Type B pancreatic cell (in vitro differentiated cells): Measurements from ENCODE around the gene MAN2B2. TPM values are rescaled to one million over a fixed set of nuclear protein-coding genes. Genes with fewer than 3 reads are reported as not detected.

Source experiments
- DNase-seq: peaks from one replicate; pipeline ENCODE4 v3.0.0; 2021; ENCODE audit warnings: mixed read lengths; ENCODE audit not compliant: unreplicated experiment; ENCODE audit errors: extremely low spot score
- H3K27ac Mint-ChIP-seq: 2 replicates; pipeline ENCODE4 v1.8.0; 2021; ENCODE audit warnings: mild to moderate bottlenecking, mixed read lengths
- H3K27me3 Mint-ChIP-seq: 2 replicates; pipeline ENCODE4 v1.8.0; 2021; ENCODE audit warnings: mixed read lengths
- H3K36me3 Mint-ChIP-seq: 2 replicates; pipeline ENCODE4 v1.8.0; 2021; ENCODE audit warnings: mixed read lengths
- H3K4me1 Mint-ChIP-seq: one replicate; pipeline ENCODE4 v1.8.0; 2021; ENCODE audit warnings: mixed read lengths; ENCODE audit not compliant: unreplicated experiment
- H3K4me3 Mint-ChIP-seq: 2 replicates; pipeline ENCODE4 v1.8.0; 2021; ENCODE audit warnings: mild to moderate bottlenecking, mixed read lengths
- H3K9me3 Mint-ChIP-seq: 2 replicates; pipeline ENCODE4 v1.8.0; 2021; ENCODE audit warnings: mixed read lengths
- total RNA-seq: library from RNA; stranded (reverse); gene quantifications from 2 replicates; pipeline ENCODE4 v1.2.1, GENCODE V29; 2021; ENCODE audit warnings: low replicate concordance
- TF ChIP-seq, protein P1 (sequence below): fragments of 200-600 bp; sonication (generic); conservative IDR thresholded peaks from 2 replicates; pipeline ENCODE4 v1.5.0; 2021; ENCODE audit warnings: antibody characterized with exemption, mild to moderate bottlenecking

The MAN2B2 gene
- total RNA-seq, 1 donor from 2014 or later: 17.4 TPM

GRCh38 chr4:6538111-6538510, 36.9 kb upstream of the MAN2B2 start:
- Mint-ChIP-seq H3K4me3 (no peak overlapping the region), H3K9me3 (no peaks in the 10 kb centered on the region), H3K36me3 (no peaks in the 10 kb centered on the region), H3K27ac (no peak overlapping the region), H3K4me1 (no peaks in the 10 kb centered on the region), H3K27me3 (peaks cover 27% of the 10 kb centered on the region)
- TF ChIP-seq, protein P1, sequence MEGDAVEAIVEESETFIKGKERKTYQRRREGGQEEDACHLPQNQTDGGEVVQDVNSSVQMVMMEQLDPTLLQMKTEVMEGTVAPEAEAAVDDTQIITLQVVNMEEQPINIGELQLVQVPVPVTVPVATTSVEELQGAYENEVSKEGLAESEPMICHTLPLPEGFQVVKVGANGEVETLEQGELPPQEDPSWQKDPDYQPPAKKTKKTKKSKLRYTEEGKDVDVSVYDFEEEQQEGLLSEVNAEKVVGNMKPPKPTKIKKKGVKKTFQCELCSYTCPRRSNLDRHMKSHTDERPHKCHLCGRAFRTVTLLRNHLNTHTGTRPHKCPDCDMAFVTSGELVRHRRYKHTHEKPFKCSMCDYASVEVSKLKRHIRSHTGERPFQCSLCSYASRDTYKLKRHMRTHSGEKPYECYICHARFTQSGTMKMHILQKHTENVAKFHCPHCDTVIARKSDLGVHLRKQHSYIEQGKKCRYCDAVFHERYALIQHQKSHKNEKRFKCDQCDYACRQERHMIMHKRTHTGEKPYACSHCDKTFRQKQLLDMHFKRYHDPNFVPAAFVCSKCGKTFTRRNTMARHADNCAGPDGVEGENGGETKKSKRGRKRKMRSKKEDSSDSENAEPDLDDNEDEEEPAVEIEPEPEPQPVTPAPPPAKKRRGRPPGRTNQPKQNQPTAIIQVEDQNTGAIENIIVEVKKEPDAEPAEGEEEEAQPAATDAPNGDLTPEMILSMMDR: no peak
- DNase-seq: no peak

DNA sequence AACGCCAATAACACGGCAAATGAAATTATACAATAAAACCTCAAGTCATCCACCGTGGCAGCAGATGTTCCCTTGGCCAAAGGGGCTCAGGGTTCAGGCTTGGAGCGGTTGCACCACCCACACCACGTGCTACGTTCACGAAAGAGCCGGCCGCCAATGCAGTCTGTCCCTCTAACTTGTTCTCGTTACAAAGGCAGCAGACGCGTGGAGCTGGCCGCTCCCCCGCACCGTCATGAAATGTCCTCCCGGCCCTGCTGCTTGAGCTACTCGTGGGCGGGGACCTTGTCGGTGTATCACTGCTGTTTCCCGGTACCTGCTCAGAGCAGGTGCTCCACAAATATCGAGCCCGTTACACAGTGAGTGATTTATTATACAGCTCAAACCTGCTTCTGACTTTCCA, 36.4 kb upstream of the MAN2B2 start:
- TF ChIP-seq, protein P1: no peak
- Mint-ChIP-seq H3K4me3 (no peak overlapping the region), H3K9me3 (no peaks in the 10 kb centered on the region), H3K27ac (no peak overlapping the region), H3K36me3 (no peaks in the 10 kb centered on the region), H3K27me3 (peaks cover 24% of the 10 kb centered on the region), H3K4me1 (no peaks in the 10 kb centered on the region)
- no peak for DNase-seq

DNA sequence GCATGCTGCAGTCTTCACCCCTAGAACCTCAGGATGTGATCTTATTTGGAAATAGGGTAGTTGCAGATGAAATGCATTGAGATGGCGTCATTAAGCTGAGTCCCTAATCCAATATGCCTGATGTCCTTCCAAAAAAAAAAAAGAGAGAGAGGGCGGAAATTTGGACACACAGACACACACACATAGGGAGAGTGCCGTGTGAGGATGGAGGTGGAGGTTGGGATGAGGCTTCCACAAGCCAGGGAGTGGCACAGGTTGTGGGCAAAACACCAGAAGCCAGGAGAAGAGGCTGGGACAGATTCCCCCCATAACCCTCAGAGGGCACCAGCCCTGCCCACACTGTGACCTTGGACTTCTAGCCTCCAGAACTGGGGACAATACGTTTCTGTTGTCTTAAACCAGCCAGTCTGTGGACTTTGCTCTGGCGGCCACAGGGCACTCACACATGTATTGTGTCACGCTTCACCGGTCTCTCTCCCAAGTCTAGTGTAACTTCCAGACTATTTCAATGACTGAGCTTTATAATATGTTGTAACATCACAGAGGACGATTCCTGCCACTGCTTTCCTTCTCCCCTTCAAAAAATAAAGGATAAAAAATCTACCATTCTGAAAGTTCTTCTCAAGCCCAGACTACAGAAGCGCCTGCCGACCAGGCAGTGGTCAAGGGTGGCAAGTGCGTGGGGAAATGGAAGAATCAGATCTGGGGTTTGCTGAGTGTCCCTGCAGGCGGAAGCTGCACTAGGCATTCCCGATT, 35.8 kb upstream of the MAN2B2 start:
- Mint-ChIP-seq H3K27ac (no peak overlapping the region), H3K9me3 (no peaks in the 10 kb centered on the region), H3K4me1 (no peaks in the 10 kb centered on the region), H3K27me3 (peaks cover 24% of the 10 kb centered on the region), H3K4me3 (no peak overlapping the region), H3K36me3 (no peaks in the 10 kb centered on the region)
- DNase-seq: no peak
- TF ChIP-seq, protein P1: no peak

DNA sequence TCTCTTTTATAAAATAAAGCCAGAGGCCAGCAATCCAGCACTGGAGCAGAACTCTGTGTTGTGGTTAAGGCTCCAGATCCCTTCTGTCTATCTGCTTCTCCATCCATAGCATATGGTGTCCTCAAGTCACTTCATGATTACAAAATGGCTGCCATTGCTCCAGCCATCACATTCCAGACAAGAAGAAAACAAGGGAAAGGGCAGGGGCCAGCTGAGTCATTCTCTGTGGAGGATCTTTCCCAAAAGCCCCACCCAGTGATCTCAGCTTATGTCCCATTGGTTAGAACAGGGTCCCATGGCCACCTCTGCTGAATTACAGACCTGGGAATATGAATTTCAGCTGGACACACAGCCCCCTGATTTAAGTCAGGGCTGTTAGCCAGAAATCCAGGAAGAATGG, 34.1 kb upstream of the MAN2B2 start:
- H3K27ac Mint-ChIP-seq: no peak overlapping the region
- H3K36me3 Mint-ChIP-seq: no peaks in the 10 kb centered on the region
- TF ChIP-seq, protein P1: no peak
- no peaks in the 10 kb centered on the region for H3K9me3 Mint-ChIP-seq
- no peak for DNase-seq
- H3K4me1 Mint-ChIP-seq: no peaks in the 10 kb centered on the region
- peaks cover 27% of the 10 kb centered on the region for H3K27me3 Mint-ChIP-seq
- H3K4me3 Mint-ChIP-seq: no peak overlapping the region

DNA sequence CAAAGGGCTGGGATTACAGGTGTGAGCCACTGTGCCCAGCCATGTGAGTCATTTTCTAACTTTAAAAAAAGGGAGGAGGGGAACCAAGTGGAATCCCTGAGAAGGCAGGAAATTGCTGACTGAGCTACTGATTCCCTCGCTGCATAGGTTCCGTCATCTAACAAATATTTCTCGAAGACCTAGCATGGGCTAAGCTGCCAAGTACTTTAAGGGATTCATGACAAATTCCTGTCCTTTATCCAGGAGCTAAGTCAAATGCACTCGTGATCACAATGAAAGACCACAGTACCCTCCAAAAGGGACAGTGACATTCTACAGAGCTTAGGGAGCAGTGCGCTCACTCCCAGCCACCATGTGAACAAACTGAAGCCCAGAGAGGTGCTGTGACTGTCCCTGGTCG, 33.2 kb upstream of the MAN2B2 start:
- DNase-seq: no peak
- Mint-ChIP-seq H3K27me3 (peaks cover 26% of the 10 kb centered on the region), H3K27ac (no peak overlapping the region), H3K4me3 (no peak overlapping the region), H3K4me1 (no peaks in the 10 kb centered on the region), H3K36me3 (no peaks in the 10 kb centered on the region), H3K9me3 (no peaks in the 10 kb centered on the region)
- TF ChIP-seq, protein P1: no peak
